Hepatocyte (in vitro differentiated cells): ENCODE data around the gene CMTM4.

Experiments
- CTCF ChIP-seq: fragments of 200-600 bp; sonication (generic); IDR thresholded peaks from 2 replicates; pipeline ENCODE4 v1.5.1; 2016; ENCODE audit warnings: antibody characterized with exemption, mild to moderate bottlenecking; ENCODE audit not compliant: poor library complexity
- EZH2 ChIP-seq: fragments of 200-600 bp; sonication (generic); IDR thresholded peaks from 2 replicates; pipeline ENCODE4 v1.6.1; 2016; ENCODE audit warnings: antibody characterized with exemption, mild to moderate bottlenecking, borderline replicate concordance
- EZH2phosphoT487 ChIP-seq: fragments of 200-600 bp; sonication (generic); IDR thresholded peaks from one replicate; pipeline ENCODE4 v1.6.1; 2018; ENCODE audit warnings: antibody characterized with exemption, mild to moderate bottlenecking, low read depth, moderate library complexity; ENCODE audit not compliant: unreplicated experiment, severe bottlenecking

GRCh38 chr16:66673691-66674090 lies 22.9 kb downstream of the CMTM4 start:
- TF ChIP-seq CTCF, result no peak
- no peak for TF ChIP-seq EZH2phosphoT487
- TF ChIP-seq EZH2, result no peak
